HepG2 (cell line): Measurements from ENCODE around the gene LIM2. TPM values are rescaled to one million over a fixed set of nuclear protein-coding genes. Genes with fewer than 3 reads are reported as not detected.
A peak's percentile ranks its signal among the peaks of the same experiment; 100 is the strongest.

ENCODE experiments used
- ATAD3A ChIP-seq: sonication (generic); formaldehyde crosslinking; IDR thresholded peaks from 2 replicates; pipeline ENCODE4 v1.4.0; 2020; ENCODE audit warnings: missing genetic modification reagents
- ATRX ChIP-seq: sonication (generic); formaldehyde crosslinking; IDR thresholded peaks from 2 replicates; pipeline ENCODE4 v1.4.0; 2020; ENCODE audit warnings: missing genetic modification reagents, borderline replicate concordance
- CBX1 ChIP-seq: IDR thresholded peaks from one replicate; pipeline ENCODE4 v1.6.1; 2016; ENCODE audit warnings: antibody characterized with exemption, low read depth
- CREB1 ChIP-seq, 2 experiments: fragments of 450-650 bp in 1 of 2; IDR thresholded peaks; 2 replicates each; pipeline ENCODE4 v1.6.1; 2016 to 2017; ENCODE audit warnings: control low read depth in 1 of 2, mild to moderate bottlenecking in 1 of 2, missing compliant biosample characterization in 1 of 2, missing genetic modification characterization in 1 of 2
- IKZF4 ChIP-seq: sonication (generic); formaldehyde crosslinking; IDR thresholded peaks from 2 replicates; pipeline ENCODE4 v1.5.1; 2020; ENCODE audit warnings: borderline replicate concordance, mild to moderate bottlenecking, low read depth, missing genetic modification reagents; ENCODE audit errors: not compliant biosample characterization
- MXD1 ChIP-seq: sonication (generic); formaldehyde crosslinking; IDR thresholded peaks from 2 replicates; pipeline ENCODE4 v1.4.0; 2020; ENCODE audit warnings: mild to moderate bottlenecking, missing genetic modification reagents
- NFAT5 ChIP-seq: sonication (generic); formaldehyde crosslinking; IDR thresholded peaks from 2 replicates; pipeline ENCODE4 v1.4.0; 2020; ENCODE audit warnings: missing genetic modification reagents
- NPAS2 ChIP-seq: sonication (generic); formaldehyde crosslinking; IDR thresholded peaks from 2 replicates; pipeline ENCODE4 v1.8.0; 2022; ENCODE audit warnings: mild to moderate bottlenecking, missing genetic modification reagents, borderline replicate concordance
- PCBP1 ChIP-seq: fragments of 200-400 bp; formaldehyde crosslinking; IDR thresholded peaks from 2 replicates; pipeline ENCODE4 v1.6.1; 2017; ENCODE audit warnings: mild to moderate bottlenecking, low read depth, low read length, borderline replicate concordance
- RARA ChIP-seq: IDR thresholded peaks from 2 replicates; pipeline ENCODE4 v1.6.1; 2016; ENCODE audit warnings: missing genetic modification reagents, missing compliant biosample characterization
- SRF ChIP-seq: IDR thresholded peaks from 2 replicates; pipeline ENCODE4 v1.6.1; 2011; ENCODE audit warnings: mild to moderate bottlenecking, low read depth, low read length, moderate library complexity
- TBP ChIP-seq: sonication (generic); formaldehyde crosslinking; IDR thresholded peaks from 2 replicates; pipeline ENCODE4 v1.5.0; 2020; ENCODE audit warnings: missing genetic modification reagents
- TCF12 ChIP-seq, 2 experiments: fragments of 450-650 bp in 1 of 2; sonication (generic) in 1 of 2; formaldehyde crosslinking in 1 of 2; IDR thresholded peaks; 2 replicates each; pipeline versions ENCODE4 v1.6.1 to v1.8.0; 2017 to 2022; ENCODE audit warnings: antibody characterized with exemption in 1 of 2, mild to moderate bottlenecking in 1 of 2, missing genetic modification reagents in 1 of 2, moderate library complexity in 1 of 2
- THAP8 ChIP-seq: sonication (generic); formaldehyde crosslinking; IDR thresholded peaks from 2 replicates; pipeline ENCODE4 v1.5.1; 2020; ENCODE audit warnings: missing genetic modification reagents, mild to moderate bottlenecking, borderline replicate concordance
- ZNF354B ChIP-seq: sonication (generic); formaldehyde crosslinking; IDR thresholded peaks from 2 replicates; pipeline ENCODE4 v1.8.0; 2022; ENCODE audit warnings: mild to moderate bottlenecking, missing genetic modification reagents
- ZNF460 ChIP-seq: sonication (generic); formaldehyde crosslinking; IDR thresholded peaks from 2 replicates; pipeline ENCODE4 v1.5.1; 2020; ENCODE audit warnings: missing genetic modification reagents, mild to moderate bottlenecking, borderline replicate concordance
- ZNF609 ChIP-seq: sonication (generic); formaldehyde crosslinking; IDR thresholded peaks from 2 replicates; pipeline ENCODE4 v1.4.0; 2020; ENCODE audit warnings: mild to moderate bottlenecking, missing genetic modification reagents, borderline replicate concordance
- polyA plus RNA-seq, 8 experiments: library from polyadenylated mRNA; depleted of rRNA in 3 of 8; stranded (reverse) in 7 of 8; unstranded in 1 of 8; fragments of >200 nt; fragmentation: Illumina TruSeq in 4 of 8; extraction: Trizol in 4 of 8; gene quantifications; 2 replicates each; pipeline versions ENCODE4 v1.2.1 to v1.2.3, GENCODE V29; 2011 to 2016; ENCODE audit warnings: low read depth in 4 of 8, missing spikeins in 1 of 8, mixed read lengths in 1 of 8; ENCODE audit not compliant: insufficient read depth in 1 of 8
- total RNA-seq, 5 experiments: library from RNA; depleted of rRNA; stranded (reverse); fragments of >200 nt; fragmentation: Illumina TruSeq; extraction: Trizol; gene quantifications; 2 replicates each; pipeline ENCODE4 v1.2.3, GENCODE V29; 2016; ENCODE audit warnings: low read depth in 1 of 5

The LIM2 gene
- total and polyA plus RNA-seq, 2 of the 13 experiments (the other 11 are each of a cell fraction or from before 2014, with no cell fraction given), result 1.3 TPM; not detected in 1

GRCh38 chr19:51354742-51355148 lies 33.0 kb downstream of the LIM2 start (continued):
- TF ChIP-seq NFAT5 (CRISPR knock-in tag) (no peak), ATRX (CRISPR knock-in tag) (no peak), PCBP1 (no peak), NPAS2 (CRISPR knock-in tag) (no peak), ZNF460 (CRISPR knock-in tag) (no peak), THAP8 (CRISPR knock-in tag) (no peak), MXD1 (no peak), SRF (no peak), TCF12 (IDR thresholded peaks at IDR 0.05) (no peak), TCF12 (CRISPR knock-in tag; IDR thresholded peaks at IDR 0.05) (no peak), ZNF354B (CRISPR knock-in tag) (no peak), TBP (no peak), ATAD3A (CRISPR knock-in tag) (no peak), CBX1 (no peak), ZNF609 (CRISPR knock-in tag) (peak; percentile 81; the same call in 1 of the 2 replicates), RARA (peak; percentile 67), CREB1 (IDR thresholded peaks at IDR 0.05) (no peak), CREB1 (CRISPR knock-in tag; IDR thresholded peaks at IDR 0.05) (peak; percentile 70), IKZF4 (CRISPR knock-in tag) (no peak)
